Glutamatergic neuron (in vitro differentiated cells): ENCODE data around the gene LRFN4. TPM values are rescaled to one million over a fixed set of nuclear protein-coding genes. Genes with fewer than 3 reads are reported as not detected.
A peak's percentile ranks its signal among the peaks of the same experiment; 100 is the strongest.

ENCODE experiments used
- DNase-seq: peaks from one replicate; pipeline ENCODE4 v3.0.0; 2022
- H3K27ac Mint-ChIP-seq: one replicate; pipeline ENCODE4 v1.8.0; 2020; ENCODE audit warnings: mild to moderate bottlenecking, mixed read lengths, inconsistent platforms; ENCODE audit not compliant: unreplicated experiment
- H3K27me3 Mint-ChIP-seq: one replicate; pipeline ENCODE4 v1.8.0; 2020; ENCODE audit warnings: mild to moderate bottlenecking, moderate library complexity, mixed read lengths, inconsistent platforms; ENCODE audit not compliant: unreplicated experiment
- H3K36me3 Mint-ChIP-seq: one replicate; pipeline ENCODE4 v1.8.0; 2020; ENCODE audit warnings: mild to moderate bottlenecking, mixed read lengths, inconsistent platforms; ENCODE audit not compliant: unreplicated experiment
- H3K4me1 Mint-ChIP-seq: one replicate; pipeline ENCODE4 v1.8.0; 2020; ENCODE audit warnings: mild to moderate bottlenecking, low read depth, mixed read lengths, inconsistent platforms; ENCODE audit not compliant: unreplicated experiment
- H3K4me3 Mint-ChIP-seq: one replicate; pipeline ENCODE4 v1.8.0; 2020; ENCODE audit warnings: mild to moderate bottlenecking, mixed read lengths, inconsistent platforms; ENCODE audit not compliant: unreplicated experiment
- H3K9me3 Mint-ChIP-seq: one replicate; pipeline ENCODE4 v1.8.0; 2020; ENCODE audit warnings: mild to moderate bottlenecking, moderate library complexity, mixed read lengths, inconsistent platforms; ENCODE audit not compliant: unreplicated experiment
- total RNA-seq: library from RNA; stranded (reverse); fragmentation: NEBNext Ultra II Directional; extraction: Animal tissue kit (Norgen Biotek cat#: 25700); gene quantifications from one replicate; pipeline ENCODE4 v1.2.1, GENCODE V29; 2021; ENCODE audit not compliant: unreplicated experiment
- TF ChIP-seq, protein P1 (sequence below): fragments of 200-600 bp; sonication (generic); IDR thresholded peaks from one replicate; pipeline ENCODE4 v1.5.0; 2021; ENCODE audit not compliant: partially characterized antibody, unreplicated experiment

The LRFN4 gene
- total RNA-seq, 1 donor from 2014 or later, result 67.1 TPM

DNA sequence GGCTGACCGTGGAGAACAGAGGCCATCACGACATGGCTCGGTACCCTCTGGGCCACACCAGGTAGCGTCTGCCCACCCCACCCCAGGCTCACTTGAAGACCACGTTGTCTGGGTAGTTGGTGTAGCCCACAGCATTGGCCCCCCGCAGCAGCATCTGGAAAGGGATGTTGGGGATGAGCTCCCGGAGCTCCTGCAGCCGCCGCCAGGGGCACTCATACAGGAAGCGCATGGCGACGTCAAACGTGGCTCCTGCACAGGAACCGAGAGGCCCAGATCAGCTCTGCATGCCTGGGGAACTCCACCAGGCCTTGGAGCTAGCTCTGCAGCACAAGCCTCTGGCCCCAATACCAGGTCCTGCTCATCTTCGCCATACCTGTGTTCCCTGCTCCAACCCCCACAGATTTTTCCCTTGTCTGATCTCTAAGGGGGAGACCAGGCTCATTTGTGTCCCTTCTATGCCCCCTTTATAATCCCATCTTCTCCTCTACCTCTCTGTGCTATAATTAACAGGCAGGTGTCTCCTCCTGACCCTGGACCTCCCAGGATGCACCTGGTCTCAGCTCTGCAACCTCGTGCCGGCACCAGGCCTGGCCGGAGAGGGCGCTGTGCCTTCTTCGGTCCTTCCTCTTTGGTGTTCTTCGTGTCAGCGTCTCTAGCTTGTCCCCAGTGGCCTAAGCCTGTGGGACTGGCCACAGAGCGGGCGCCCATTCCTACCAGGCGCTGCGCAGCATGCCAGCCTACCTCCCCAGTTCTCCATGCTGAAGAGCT is 5.0 kb upstream of the LRFN4 start:
- H3K4me3 Mint-ChIP-seq, result no peak overlapping the region

DNA sequence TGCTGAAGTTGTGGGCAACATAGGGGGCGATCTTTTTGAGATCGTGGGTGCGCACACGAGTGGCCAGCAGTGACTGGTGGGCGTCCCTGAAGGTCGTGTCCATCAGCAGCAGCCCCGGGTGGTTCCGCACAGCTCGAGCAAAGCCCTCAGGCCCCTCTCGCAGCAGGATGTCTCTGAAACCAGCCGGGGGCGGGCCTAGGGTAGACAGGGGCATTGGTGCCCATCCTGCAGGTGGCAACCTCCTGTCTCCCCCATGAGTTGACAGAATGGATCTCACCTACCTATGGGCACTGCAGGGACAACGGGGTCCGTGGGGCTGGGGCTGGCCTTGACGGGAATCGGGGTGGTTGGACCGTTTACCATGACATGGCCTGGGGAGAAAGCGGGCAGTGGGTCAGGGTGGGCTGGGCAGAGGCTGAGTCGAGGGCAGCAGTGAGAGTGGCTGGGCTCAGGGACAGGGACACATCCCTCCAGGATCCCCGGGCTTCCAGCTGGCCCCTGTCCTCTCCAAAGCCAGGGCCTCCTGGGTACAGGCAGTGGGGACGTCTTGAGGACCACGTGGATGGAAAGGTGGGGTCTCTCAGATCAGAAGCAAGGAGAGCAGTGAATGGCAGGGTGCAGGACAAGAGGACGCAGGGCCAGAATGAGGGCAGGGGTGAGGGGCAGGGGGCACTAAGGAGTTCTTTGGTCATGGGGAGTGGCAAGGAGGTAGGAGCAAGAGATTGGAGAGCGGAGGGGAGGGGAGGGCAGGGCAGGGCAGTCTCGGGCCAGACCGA is 4.2 kb upstream of the LRFN4 start:
- Mint-ChIP-seq H3K4me3 (no peak overlapping the region), H3K27me3 (peaks cover 19% of the 10 kb centered on the region)

More for the DNA sequence above, 5.0 kb upstream of the LRFN4 start:
- H3K27me3 Mint-ChIP-seq, result peaks cover 19% of the 10 kb centered on the region
- DNase-seq, result no peak
- H3K9me3 Mint-ChIP-seq, result peaks cover 19% of the 10 kb centered on the region
- no peaks in the 10 kb centered on the region for H3K36me3 Mint-ChIP-seq
- peaks cover 5% of the 10 kb centered on the region for H3K4me1 Mint-ChIP-seq
- TF ChIP-seq, protein P1, sequence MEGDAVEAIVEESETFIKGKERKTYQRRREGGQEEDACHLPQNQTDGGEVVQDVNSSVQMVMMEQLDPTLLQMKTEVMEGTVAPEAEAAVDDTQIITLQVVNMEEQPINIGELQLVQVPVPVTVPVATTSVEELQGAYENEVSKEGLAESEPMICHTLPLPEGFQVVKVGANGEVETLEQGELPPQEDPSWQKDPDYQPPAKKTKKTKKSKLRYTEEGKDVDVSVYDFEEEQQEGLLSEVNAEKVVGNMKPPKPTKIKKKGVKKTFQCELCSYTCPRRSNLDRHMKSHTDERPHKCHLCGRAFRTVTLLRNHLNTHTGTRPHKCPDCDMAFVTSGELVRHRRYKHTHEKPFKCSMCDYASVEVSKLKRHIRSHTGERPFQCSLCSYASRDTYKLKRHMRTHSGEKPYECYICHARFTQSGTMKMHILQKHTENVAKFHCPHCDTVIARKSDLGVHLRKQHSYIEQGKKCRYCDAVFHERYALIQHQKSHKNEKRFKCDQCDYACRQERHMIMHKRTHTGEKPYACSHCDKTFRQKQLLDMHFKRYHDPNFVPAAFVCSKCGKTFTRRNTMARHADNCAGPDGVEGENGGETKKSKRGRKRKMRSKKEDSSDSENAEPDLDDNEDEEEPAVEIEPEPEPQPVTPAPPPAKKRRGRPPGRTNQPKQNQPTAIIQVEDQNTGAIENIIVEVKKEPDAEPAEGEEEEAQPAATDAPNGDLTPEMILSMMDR, result no peak
- H3K27ac Mint-ChIP-seq, result no peak overlapping the region

DNA sequence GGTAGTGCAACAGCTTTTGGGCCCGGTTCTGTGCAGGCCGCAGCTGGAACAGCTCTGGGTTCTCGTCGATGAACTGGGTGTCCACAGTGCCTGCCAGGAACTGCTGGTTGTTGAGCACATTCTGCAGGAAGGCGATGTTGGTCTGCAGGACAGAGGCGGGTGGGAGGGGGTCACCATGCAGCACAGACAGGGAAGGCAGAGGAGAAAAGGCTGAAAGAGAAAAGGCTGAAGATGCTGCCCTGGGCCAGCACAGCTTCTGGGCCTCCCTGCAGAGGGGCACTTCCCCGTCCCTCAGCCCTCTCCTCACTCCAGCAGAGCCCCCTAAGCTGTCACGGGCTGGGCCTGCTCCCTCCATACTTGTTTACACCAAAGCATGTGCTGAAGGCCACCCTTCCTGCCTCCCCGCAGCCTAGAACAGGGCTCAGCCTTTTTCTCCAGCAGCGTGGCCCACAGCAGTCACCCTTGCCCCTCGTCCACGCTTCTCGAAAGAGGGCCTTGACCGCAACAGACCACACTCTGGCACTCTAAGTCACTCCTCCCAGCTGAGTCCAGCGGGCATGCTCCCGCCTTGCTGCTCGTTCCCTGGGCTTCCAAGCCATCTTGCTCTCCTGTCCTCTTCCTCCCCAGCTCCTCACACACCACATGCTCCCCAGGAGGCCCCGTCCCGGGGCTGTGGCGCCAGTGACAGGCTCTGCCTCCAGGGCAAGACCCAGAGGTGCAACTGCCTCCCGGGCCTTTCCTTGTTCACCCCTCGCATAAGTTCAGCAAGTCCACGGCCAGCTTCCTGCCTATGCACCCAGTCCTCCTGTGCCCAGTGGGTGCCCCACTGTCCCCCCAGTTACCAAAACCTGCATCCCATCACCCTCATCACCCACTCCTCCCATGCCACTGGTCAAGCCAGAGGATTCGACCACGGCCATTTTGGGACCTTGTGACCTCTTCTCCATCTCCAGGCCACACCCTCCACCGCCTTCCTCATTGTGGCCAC is 3.3 kb upstream of the LRFN4 start:
- no peak for DNase-seq
- peaks cover 5% of the 10 kb centered on the region for H3K4me1 Mint-ChIP-seq
- peaks cover 19% of the 10 kb centered on the region for H3K27me3 Mint-ChIP-seq
- H3K9me3 Mint-ChIP-seq, result peaks cover 20% of the 10 kb centered on the region
- TF ChIP-seq, protein P1, result no peak
- H3K4me3 Mint-ChIP-seq, result peak overlapping the region; percentile 20
- H3K27ac Mint-ChIP-seq, result no peak overlapping the region
- H3K36me3 Mint-ChIP-seq, result no peaks in the 10 kb centered on the region

More for the DNA sequence above, 4.2 kb upstream of the LRFN4 start:
- no peak overlapping the region for H3K27ac Mint-ChIP-seq
- H3K9me3 Mint-ChIP-seq, result peaks cover 20% of the 10 kb centered on the region
- DNase-seq, result no peak
- H3K36me3 Mint-ChIP-seq, result no peaks in the 10 kb centered on the region
- H3K4me1 Mint-ChIP-seq, result peaks cover 5% of the 10 kb centered on the region
- TF ChIP-seq, protein P1, result no peak

DNA sequence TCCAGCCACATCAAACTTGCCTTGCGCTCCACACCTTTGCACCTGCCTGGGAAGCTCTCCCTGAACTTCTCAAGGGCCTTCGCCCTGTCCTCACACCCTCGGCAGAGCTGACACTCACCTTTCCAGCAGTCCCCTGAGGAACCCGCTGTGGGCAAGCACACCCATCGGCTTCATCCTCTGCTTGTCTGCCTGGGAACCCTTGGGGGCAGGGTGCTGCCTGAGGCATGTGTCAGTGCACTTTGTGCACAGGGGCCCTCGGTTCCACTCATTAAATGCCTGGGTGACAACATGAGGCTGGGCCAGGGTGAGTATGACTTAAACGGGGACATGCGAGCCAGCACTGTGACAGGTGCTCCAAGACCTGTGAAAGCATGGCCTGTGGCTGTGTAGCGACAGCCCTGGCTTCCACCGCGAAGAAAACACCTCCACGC is 2.6 kb upstream of the LRFN4 start:
- peaks cover 5% of the 10 kb centered on the region for H3K4me1 Mint-ChIP-seq
- H3K9me3 Mint-ChIP-seq, result peaks cover 20% of the 10 kb centered on the region
- TF ChIP-seq, protein P1, result no peak
- peaks cover 19% of the 10 kb centered on the region for H3K27me3 Mint-ChIP-seq
- DNase-seq, result no peak
- peak overlapping the region; percentile 20 for H3K4me3 Mint-ChIP-seq
- no peak overlapping the region for H3K27ac Mint-ChIP-seq
- H3K36me3 Mint-ChIP-seq, result no peaks in the 10 kb centered on the region
